HL-60 (cell line): ENCODE measurements around the gene MYO16.

Source experiments
- CTCF ChIP-seq: IDR thresholded peaks from one replicate; pipeline ENCODE4 v1.5.1; 2011; ENCODE audit warnings: low read length, control low read depth, inconsistent platforms; ENCODE audit not compliant: insufficient read depth
- SPI1 ChIP-seq: IDR thresholded peaks from 2 replicates; pipeline ENCODE4 v1.6.1; 2012; ENCODE audit warnings: low read depth, mild to moderate bottlenecking, borderline replicate concordance

DNA sequence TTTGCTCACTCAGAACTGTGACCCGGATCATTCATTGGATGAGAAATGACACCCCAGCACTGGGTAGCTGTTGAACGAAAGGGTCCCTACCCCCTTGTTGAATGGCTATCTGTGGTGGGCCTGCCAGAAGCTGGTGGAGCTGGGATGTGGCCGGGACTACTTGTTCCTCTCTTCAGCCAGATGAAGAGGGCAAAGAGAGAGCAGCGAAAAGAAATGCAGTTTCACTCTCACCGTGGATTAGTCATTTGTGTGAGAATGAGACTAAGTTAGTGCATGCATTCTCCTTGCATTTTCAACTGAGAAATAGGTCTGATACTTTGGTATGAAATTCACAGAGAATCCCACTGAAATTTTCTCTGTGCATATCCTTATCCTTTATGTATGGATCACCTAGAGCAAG, 603.9 kb downstream of the MYO16 start:
- TF ChIP-seq CTCF (no peak), SPI1 (no peak)
